HG02970 (cell line): ENCODE data around the gene ZNF282.
A peak's percentile ranks its signal among the peaks of the same experiment; 100 is the strongest.
"Not testable (repeated sequence)": the region's sequence is repeated elsewhere in the genome, so short reads cannot be mapped to it uniquely, and the experiment has no call there.

ENCODE experiments used
- ATAC-seq: cut with Tn5 transposase; IDR thresholded peaks from one replicate; pipeline ENCODE4 v1.9.1; 2021; ENCODE audit warnings: mild to moderate bottlenecking, moderate library complexity, moderate number of reproducible peaks; ENCODE audit not compliant: unreplicated experiment, low FRiP score

The ZNF282 gene

GRCh38 chr7:149223176-149223575 lies 27.8 kb downstream of the ZNF282 start:
- ATAC-seq, result no peak

GRCh38 chr7:149223761-149224160 lies 28.4 kb downstream of the ZNF282 start:
- ATAC-seq, result no peak

DNA sequence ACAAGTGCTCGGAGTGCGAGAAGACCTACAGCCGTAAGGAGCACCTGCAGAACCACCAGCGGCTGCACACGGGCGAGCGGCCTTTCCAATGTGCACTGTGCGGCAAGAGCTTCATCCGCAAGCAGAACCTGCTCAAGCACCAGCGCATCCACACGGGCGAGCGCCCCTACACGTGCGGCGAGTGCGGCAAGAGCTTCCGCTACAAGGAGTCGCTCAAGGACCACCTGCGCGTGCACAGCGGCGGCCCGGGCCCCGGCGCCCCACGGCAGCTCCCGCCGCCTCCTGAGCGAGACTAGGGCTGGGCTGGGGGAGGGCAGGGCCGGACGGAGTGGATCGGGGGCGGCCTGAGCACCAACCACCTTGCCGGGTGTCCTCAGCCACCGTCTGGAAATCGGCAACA lies 29.0 kb downstream of the ZNF282 start:
- ATAC-seq, result no peak

- no peak for ATAC-seq
Measured at GRCh38 chr7:149225106-149225505, 29.8 kb downstream of the ZNF282 start.

DNA sequence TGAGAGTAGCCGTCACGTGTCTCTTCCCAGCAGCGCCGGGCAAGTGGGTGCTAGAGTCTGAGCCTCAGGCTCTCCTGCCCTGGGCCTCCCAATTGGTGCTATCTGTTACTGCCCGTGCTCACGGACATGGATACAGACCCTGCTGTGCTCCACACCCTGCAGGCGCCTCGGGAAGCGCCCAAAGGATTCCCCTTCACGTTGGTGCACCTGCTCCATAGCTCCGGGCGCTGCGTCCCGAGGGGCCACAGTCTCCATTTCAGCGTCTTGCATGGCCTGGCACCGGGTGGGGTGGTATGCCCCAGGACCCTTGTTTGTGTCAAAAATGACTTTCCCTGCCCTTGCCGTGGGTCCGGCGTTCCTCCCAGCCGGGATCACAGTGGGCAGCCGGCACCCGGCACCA lies 30.3 kb downstream of the ZNF282 start:
- no peak for ATAC-seq

DNA sequence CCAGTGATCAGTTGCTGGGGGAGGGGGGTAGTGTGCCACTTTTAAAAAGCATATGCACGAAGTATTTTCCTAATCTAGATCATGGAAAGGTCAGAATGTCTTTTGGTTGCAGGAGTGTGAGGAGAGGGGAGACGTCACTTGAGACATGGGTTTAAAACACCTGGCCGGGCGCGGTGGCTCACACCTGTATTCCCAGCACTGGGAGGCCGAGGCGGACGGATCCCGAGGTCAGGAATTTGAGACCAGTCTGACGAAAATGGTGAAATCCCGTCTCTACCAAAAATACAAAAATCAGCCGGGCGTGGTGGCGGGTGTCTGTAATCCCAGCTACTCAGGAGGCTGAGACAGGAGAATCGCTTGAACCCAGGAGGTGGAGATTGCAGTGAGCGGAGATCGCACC lies 31.0 kb downstream of the ZNF282 start:
- ATAC-seq, result not testable (repeated sequence)

DNA sequence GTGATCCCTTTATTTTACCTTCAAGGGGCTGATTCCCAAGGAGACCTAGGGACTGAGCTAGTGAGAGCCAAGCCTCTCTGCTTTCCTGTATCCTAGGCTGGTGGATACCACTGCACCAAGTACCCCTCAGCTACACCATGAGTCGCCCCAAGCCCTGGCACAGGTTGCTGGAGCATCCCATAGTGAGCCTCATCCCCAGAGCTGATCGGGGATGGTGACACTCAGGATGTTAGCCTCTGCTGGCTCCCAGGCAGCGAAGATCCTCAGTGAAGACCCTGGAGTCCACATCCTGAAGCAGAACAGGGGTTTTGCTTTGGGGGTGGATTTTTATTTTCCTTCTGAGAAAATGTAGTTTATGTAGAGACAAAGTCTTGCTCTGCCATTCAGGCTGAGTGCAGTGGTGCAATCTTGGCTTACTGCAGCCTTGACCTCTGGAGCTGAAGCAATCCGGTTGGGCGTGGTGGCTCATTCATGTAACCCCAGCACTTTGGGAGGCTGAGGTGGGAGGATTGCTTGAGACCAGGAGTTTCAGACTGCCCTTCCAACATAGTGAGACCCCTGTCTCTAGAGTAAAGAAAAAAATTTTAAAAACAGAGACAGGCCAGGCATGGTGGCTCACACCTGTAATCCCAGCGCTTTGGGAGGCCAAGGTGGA lies 31.6 kb downstream of the ZNF282 start:
- no peak for ATAC-seq

GRCh38 chr7:149228831-149229471 lies 33.6 kb downstream of the ZNF282 start:
- ATAC-seq, result no peak

- no peak for ATAC-seq
Measured at GRCh38 chr7:149229526-149229925, 34.2 kb downstream of the ZNF282 start.

GRCh38 chr7:149232362-149232761 lies 37.0 kb downstream of the ZNF282 start:
- ATAC-seq, result no peak

DNA sequence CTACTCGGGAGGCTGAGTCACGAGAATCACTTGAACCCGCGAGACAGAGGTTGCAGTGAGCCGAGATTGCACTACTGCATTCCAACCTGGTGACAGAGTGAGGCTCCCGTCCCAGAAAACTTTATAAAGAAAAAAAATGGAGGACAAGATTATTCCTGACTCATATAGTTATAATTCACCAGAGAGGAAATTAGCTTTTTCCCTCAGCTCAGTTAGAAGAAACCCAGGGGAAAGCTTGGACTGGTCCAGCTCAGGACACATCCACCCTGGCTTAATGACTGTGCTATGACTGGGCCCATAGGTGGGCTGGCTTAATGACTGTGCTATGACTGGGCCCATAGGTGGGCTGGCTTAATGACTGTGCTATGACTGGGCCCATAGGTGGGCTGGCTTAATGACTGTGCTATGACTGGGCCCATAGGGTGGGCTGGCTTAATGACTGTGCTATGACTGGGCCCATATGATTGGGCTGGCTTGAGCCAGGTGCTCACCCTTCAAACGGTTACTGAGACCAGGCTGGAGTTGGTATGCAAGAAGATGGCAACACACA lies 38.4 kb downstream of the ZNF282 start:
- not testable (repeated sequence) for ATAC-seq

DNA sequence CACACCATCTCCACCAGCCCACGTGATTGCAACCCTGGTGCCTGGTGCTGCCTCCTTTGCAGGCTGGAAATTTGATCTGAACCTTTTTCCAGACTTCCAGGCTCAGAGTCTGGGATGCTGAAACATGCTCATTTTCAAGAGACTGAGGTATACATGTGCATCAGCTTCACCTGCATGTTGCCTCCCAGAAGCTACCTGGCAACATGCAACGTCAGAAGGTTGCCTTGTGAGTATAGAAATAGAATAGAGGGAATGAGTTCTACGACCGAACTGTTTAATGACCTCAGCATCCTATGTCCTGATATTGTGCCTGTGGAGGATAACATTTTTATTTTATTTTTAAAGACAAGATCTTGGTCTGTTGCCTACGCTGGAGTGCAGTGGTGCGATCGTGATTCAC lies 42.2 kb downstream of the ZNF282 start:
- ATAC-seq, result no peak

- no peak for ATAC-seq
Measured at GRCh38 chr7:149238051-149238450, 42.7 kb downstream of the ZNF282 start.

GRCh38 chr7:149239345-149240143 lies 44.2 kb downstream of the ZNF282 start, which contains the start of gene ZNF212:
Gene ZNF212, plus strand, starts transcription at chr7:149239651. Its CDS starts 128 bp downstream, at chr7:149239779.
- peak; percentile 97 for ATAC-seq

GRCh38 chr7:149240637-149241036 lies 45.3 kb downstream of the ZNF282 start:
- ATAC-seq, result no peak

DNA sequence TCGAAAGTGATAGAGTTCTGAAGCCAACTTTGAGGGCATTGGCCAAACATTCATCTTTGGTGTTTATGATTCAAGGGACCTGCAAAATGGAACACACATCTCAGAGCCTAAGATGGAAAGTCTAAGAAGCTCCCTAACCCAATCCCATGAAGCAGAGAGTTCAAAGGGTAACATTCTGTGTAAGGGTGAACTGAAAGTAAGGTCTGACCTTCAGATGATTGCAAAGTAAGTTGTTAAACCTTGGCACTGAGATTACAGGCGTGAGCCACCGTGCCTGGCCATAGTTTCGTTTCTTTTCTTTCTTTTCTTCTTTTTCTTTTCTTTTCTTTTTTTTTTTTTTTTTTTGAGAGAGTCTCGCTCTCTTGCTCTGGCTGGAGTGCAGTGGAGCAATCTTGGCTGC lies 46.4 kb downstream of the ZNF282 start:
- no peak for ATAC-seq

DNA sequence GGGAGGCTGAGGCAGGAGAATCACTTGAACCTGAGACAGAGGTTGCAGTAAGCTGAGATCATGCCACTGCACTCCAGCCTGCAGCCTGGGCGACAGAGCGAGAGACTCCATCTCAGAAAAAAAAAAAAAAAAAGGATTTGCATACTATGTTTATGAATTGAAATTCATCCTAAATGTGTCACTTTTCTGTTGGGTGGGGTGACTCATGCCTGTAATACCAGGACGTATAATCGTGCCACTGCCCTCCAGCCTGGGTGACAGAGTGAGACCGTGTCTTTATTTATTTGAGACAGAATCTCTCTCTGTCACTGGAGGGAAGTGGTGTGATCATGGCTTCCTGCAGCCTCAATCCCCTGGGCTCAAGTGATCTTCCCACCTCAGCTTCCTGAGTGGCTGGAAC lies 49.9 kb downstream of the ZNF282 start:
- ATAC-seq, result no peak

GRCh38 chr7:149245744-149246143 lies 50.4 kb downstream of the ZNF282 start:
- ATAC-seq, result no peak

- no peak for ATAC-seq
Measured at GRCh38 chr7:149248777-149249176, 53.4 kb downstream of the ZNF282 start.

DNA sequence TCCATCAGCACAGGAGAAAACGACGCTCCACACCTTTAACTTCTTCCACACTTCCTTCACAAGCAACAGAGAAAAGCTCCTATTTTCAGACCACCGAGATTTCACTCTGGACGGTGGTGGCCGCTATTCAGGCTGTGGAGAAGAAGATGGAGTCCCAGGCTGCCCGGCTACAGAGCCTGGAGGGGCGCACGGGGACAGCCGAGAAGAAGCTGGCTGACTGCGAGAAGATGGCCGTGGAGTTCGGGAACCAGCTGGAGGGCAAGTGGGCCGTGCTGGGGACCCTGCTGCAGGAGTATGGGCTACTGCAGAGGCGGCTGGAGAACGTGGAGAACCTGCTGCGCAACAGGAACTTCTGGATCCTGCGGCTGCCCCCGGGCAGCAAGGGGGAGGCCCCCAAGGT lies 54.8 kb downstream of the ZNF282 start:
- not testable (repeated sequence) for ATAC-seq

DNA sequence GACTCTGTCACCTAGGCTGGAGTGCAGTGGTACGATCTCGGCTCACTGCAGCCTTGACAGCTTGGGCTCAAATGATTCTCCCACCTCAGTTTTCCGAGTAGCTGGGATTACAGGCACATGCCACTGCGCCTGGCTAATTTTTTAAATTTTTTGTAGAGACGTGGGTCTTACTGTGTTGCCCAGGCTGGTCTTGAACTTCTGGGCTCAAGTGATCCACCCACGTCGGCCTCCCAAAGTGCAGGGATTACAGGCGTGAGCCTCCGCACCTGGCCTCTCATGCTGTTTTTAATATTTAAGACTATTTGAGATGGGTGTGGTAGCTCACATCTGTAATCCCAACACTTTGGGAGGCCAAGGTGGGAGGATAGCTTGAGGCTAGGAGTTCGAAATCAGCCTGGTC lies 56.2 kb downstream of the ZNF282 start:
- not testable (repeated sequence) for ATAC-seq
